GM18505 (cell line): ENCODE measurements around the gene NEK1.
A peak's percentile ranks its signal among the peaks of the same experiment; 100 is the strongest.

Experiments
- ATAC-seq: cut with Tn5 transposase; IDR thresholded peaks from one replicate; pipeline ENCODE4 v1.9.1; 2021; ENCODE audit not compliant: unreplicated experiment
- POLR2A ChIP-seq: IDR thresholded peaks from 4 replicates; pipeline ENCODE4 v1.6.1; 2011; ENCODE audit warnings: borderline replicate concordance; ENCODE audit not compliant: insufficient read depth, insufficient read length; ENCODE audit errors: extremely low read depth

NEK1 gene

DNA sequence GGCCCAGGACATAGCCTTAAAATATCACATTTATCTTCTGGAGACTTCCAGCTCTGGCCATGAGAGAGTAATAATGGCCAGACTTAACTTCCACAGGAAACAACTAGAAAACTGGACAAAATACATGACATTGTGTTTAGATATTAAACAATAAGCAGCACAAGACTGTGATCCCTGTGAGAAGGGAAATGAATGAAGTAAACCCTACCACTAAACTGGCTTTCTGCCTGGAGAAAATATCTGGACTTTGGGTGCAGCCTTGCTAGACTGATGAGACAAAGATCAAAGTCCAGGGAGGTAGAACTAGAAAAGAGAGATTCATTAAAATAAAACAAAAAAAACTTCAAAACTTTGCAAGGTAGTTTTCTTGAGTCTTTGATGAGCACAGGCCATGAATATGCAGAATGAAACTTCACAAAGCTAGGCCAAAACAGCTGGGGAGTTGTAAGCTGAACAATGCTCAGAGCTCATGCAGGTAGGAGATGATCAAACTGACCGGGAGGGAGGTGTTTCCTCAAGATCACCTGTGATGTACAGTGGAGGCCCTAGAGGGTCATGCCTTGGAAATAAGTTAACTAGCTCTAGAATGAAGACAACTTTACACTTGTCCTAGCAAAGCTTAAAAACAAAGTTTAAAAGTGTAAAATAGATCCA is 194.6 kb downstream of the NEK1 start:
- no peak for ATAC-seq
- TF ChIP-seq POLR2A, result no peak

DNA sequence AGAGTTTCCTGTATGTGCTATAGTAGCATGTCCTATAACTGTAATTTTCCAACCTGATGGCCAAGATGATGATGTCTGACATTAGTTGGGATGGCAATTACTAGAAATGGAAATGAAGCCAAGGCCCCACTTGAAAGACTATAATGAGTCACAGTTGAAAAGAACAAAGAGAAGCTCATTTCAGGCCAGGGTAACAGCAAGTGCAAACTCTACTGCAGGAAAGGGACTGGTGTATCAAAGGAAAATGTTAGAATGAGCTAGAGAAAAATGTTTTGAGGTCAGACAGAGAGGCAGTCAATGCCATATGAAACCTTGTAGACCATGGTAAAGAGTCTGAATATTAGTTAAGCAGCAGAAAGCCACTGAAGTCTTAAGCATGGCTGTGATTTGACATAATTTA is 195.4 kb downstream of the NEK1 start:
- ATAC-seq, result peak; percentile 78
- TF ChIP-seq POLR2A, result no peak

DNA sequence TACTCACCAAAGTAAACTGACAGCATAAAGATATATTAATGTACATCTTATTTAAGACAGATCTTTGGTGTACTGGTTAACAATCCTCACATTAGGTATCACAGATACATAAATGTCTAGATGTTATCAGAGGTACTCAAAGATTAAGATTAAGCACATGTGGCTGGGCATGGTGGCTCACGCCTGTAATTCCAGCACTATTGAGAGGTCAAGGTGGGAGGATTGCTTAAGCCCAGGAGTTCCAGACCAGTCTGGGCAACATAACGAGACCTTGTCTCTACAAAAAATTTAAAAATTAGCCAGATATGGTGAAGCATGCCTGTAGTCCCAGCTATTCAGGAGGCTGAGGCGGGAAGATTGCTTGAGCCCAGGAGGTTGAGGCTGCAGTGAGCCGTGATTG is 195.9 kb downstream of the NEK1 start:
- TF ChIP-seq POLR2A, result no peak
- no peak for ATAC-seq

DNA sequence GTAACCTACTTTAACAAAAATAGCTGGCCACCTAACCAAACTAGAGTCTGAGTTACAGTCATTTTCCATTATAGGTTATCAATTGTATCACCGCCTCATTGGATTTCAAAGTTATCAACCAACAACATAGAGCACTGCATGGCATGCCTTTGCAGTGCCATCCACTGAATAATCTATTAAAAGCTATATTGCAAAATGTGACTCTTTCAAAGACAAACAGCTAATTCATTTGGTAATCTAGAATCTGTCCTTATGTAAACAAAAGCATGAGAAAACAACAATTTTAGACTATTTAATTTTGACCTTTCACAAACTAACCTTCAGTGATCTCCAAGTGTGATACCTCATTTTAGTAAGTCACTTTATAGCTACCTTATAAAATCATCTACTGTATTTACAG is 197.5 kb downstream of the NEK1 start:
- TF ChIP-seq POLR2A, result no peak
- no peak for ATAC-seq

DNA sequence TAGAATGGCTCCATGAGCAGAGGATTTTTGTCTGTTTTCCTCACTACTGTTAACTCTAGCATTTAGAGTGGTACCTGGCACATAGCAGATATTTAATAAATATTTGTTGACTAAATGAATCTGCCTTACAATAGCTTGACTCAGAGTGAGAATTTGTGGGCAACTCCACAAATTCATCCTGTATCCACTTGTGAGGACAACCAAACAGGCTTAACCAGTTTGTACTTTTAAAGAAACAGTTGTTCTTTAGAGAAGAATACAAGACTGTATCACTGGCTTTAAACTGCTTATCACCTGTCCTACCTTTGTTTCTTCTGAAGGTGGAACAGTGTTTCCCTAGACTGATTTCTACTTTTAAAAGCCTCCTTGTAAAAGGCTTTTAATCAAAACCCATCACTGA is 200.3 kb downstream of the NEK1 start:
- ATAC-seq, result no peak
- no peak for TF ChIP-seq POLR2A

DNA sequence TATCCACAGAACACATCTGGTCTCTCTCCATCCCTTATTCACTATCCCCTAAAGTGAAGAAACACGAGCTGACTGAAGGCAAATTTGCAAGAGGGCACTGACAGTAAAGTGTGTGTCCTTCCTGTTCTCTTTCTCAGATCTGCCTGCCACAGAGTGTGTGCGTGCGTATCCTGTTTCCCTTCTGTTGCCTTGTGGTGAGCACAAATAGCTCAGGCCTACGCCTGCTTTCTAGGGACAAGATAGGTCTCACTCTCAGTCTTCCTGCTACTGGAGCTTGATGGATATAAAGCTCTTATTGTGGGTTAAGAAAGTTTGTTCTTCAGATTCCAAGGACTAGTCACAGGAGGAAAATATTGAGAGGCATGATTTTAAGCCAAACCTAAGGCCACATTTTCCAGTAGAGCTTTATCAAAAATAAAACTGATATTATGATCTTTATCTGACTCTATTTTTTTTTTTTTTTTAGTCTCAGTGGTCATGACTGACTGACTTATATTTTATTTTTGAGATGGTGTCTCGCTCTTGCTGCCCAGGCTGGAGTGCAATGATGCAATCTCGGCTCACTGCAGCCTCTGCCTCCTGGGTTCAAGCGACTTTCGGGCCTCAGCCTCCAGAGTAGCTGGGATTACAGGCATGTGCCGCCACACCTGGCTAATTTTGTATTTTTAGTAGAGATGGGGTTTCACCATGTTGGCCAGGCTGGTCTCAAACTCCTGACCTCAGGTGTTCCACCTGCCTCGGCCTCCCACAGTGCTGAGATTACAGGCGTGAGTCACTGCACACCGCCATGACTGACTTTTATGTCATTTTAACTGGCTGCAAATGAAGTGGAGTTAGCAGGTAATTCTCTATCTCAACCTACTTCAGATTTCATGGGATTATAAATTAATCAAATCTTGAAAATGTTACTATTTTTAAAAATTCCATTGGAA is 201.3 kb downstream of the NEK1 start:
- ATAC-seq, result peak; percentile 99
- peak; percentile 34 for TF ChIP-seq POLR2A

DNA sequence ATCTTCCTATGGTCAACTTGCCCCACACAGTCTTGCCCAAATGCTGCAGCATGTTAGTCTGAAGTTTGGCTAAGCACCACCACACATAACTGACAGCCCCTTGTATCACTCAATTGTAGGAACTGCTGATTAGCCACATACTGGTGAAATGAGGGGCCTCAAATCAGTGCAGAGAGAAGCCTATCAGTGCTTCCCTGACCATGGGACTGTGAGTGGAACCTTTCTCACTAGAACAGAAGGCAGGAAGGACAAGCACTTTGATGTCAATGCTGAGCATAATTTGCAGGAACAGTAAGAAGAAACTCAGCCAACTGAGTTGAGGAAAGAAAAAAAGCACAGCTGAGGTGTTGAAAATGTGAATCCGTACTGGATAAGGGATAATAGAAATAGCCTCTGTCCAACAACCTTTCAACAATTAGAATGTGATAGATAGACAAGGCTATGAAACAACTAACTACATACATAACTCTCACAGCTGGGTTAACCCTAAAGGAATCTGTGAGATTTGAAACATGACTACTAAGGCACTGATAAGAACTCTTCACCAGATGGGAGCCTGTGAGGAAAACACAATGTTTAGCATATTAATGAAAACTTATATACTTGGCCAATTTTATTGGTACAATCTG is 205.1 kb downstream of the NEK1 start:
- no peak for TF ChIP-seq POLR2A

DNA sequence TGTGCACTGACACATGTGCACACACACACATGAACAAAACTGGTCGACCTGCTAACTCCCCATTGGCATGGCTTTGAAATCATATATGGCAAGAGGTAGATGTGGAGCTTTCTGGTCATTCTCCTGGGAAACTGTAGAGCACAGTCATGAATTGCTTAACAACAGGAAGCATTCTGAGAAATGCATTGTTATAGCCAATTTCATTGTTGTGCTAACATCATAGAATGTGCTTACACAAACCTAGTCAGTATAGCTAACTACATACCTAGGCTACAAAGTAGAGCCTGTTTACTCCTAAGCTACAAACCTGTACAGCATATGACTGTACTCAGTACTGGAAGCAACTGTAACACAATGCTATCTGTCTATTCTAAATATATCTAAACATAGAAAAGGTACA is 207.4 kb downstream of the NEK1 start:
- no peak for TF ChIP-seq POLR2A
- no peak for ATAC-seq

More for the DNA sequence above, 205.1 kb downstream of the NEK1 start:
- no peak for ATAC-seq

DNA sequence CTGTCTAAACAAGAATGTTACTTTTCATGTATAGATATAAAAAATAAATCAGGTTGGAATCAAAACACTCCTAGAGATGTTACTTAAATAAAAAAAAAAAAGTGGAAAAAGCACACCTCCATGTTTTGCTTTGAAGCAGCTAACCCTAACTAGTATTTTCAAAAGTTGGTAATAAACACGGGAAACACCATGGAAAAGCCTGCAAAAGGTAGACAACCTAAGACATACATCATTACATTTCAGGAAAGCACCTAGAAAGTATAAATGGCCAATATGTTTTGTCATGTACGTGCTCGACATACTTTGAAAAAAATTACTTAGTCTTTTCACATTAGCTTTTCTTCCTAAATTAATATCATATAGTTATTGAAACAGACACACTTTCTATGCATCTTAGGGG is 211.6 kb downstream of the NEK1 start:
- TF ChIP-seq POLR2A, result no peak
- no peak for ATAC-seq

DNA sequence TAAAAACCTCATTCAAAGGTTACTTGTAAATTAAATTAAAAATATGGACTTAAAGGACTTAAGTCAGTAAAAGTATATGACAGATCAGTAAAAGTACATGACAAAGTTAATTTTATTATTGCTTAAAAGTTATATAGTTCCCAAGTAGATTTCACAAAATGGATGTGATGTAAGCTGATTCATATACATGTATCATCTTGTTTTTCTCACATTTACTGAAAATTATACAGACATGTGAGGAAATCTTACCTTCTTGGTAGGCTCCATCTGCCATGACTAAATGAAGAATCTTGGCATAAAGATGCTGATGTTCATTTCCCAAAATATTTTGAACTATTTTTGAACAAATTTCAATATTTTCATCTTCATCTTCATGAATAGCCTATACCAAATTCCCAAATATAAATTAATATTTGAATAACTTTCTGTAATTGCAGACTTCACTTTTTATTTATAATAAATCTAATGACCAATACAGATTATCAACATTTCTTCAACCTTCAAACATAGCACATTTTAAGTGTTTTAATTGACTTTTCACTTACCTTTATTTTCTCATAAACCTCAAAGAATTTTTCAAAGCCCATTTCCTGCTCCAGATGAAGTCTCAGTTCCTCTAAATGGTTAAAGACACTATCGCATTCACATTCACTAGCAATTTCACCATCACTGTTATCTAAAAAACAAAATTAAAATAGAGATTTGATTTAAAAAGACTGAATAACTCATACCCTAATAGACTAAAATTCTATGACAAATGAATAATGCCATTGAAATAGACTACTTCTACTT is 212.2 kb downstream of the NEK1 start:
- no peak for ATAC-seq
- TF ChIP-seq POLR2A, result no peak

DNA sequence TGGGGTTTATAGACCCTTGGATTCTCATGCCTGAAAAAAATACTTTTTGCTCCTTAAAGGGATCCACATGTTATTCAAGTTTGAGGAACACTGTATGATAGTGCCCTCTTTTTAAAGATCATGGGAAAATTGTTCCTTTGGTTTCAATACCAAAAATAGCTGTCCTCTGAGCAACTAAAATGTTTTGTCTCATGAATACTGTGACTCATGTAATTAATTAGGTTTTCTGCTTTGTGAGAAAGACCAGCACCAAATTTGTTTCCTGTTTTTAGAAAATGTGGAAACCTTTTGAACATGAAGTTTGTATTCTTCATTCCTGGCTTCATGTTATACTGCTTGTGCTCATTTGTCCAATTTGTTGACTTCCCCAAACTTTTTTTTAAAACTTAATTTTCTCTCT is 214.1 kb downstream of the NEK1 start:
- ATAC-seq, result no peak

DNA sequence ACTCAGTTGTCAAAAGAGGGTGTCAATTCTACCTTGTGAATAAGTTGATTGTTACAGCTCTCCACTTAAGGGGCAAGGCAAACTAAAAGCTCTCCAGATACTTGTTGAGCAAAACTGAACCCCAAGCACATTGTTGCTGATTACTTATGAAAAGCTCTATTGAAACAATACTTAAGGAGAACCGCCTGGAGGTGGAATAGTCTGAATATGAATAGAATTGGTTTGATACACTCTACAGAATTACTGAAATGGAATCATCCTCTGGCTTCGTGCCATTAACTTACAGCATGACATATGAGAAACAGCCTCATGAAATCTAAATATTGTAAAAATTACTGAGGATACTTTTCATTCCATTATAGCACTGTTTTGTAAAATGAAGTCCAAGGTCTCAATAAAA is 214.6 kb downstream of the NEK1 start:
- ATAC-seq, result no peak
- no peak for TF ChIP-seq POLR2A

More for the DNA sequence above, 214.1 kb downstream of the NEK1 start:
- TF ChIP-seq POLR2A, result no peak

DNA sequence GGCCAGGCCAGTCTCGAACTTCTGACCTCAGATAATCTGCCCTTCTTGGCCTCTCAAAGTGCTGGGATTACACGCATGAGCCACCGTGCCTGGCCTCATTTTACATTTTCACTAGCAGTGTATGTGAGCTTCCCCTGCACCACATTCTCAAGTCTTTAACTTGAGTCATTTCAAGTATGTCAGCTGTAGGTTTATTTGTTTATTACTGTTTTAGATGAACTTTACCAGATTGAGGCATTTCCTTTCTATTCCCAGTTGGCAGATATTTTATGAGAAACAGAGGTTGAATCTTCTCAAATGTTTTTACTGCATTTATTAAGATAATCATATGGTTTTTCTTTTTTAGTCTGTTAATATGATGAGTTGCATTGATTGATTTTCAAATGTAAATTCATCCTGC is 227.0 kb downstream of the NEK1 start:
- no peak for ATAC-seq
- no peak for TF ChIP-seq POLR2A

DNA sequence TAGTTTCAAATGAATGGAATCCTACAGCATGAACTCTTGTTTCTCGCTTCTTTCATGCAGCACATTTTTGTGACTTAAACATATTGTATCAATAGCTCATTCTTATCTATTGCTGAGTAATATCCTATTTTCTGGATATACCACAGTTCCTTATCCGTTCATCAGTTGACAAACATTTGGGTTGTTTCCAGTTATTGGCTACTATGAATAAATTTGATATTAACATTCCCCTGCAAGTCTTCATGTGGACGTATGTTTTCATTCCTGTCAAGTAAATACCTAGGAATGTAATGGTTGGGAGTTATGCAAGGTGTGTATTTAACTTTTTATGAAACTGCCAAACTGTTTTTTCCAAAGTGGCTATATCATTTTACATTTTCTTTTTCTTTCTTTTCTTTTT is 227.6 kb downstream of the NEK1 start:
- no peak for TF ChIP-seq POLR2A
- no peak for ATAC-seq

DNA sequence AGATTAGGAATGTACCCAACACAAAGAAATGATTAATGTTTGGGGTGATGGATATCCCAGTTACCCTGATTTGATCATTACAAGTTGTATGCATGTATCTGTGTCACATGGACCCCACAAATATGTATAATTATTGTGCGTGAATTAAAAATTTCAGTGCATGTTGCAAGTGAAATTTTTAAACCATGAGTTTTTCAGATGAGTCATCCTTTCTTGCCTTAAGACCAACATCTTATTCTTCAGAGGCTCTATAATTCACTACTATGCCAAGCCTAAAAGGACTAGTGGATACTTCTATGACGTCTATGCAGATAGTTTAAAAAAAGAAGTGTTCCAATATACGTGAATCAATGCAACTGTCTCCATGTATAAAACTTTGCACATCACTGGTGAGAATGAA is 228.7 kb downstream of the NEK1 start:
- TF ChIP-seq POLR2A, result no peak
- no peak for ATAC-seq
